22Rv1 (cell line): ENCODE measurements around the gene FOXO6.

Experiments used
- ZFX ChIP-seq: fragments of 450-650 bp; IDR thresholded peaks from 2 replicates; pipeline ENCODE4 v1.6.1; 2017; ENCODE audit warnings: antibody characterized with exemption, borderline replicate concordance
- TF ChIP-seq, protein P1 (sequence below): fragments of 450-650 bp; IDR thresholded peaks from 2 replicates; pipeline ENCODE4 v1.5.1; 2017; ENCODE audit warnings: mild to moderate bottlenecking

DNA sequence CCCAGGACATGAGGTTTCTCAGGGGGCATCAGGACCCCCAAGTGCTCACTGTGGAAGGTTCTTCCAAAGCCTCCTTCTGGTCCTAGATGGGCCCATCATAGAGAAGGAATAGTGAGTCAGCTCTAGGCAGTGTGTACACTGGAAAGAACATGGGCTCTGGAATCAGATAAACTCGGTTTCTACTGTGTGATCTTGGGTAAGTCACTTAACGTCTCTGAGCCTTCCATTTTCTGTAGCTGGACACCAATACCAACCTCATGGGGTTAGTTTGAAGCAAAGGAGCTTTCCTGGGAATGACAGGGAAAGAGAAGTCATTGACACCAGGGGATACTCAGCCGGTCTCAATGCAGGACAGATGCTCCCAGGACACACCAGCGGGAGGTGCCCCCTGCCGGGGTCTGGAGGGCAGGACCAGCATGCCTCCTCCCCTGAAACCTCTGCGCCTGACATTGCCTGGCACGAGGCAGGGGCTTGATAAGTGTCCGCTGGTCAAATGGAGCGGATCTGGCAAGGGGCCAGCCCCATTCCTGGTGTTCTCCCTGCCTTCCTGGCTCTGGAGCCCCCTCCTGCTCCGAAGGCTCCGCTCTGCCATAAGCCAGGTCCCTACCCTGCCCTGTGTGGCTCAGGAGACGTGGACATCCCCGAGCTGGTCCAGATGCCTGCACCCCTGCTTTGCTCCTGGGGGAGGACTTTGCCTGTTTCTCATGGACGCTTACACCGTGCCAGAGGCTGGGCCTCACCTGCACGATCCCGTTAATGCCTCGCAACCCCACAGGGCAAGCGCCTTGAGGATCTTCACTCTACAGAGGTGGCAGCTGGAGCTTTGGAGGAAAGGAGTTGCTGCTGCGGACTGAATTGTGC, 70.5 kb downstream of the FOXO6 start:
- TF ChIP-seq, protein P1, sequence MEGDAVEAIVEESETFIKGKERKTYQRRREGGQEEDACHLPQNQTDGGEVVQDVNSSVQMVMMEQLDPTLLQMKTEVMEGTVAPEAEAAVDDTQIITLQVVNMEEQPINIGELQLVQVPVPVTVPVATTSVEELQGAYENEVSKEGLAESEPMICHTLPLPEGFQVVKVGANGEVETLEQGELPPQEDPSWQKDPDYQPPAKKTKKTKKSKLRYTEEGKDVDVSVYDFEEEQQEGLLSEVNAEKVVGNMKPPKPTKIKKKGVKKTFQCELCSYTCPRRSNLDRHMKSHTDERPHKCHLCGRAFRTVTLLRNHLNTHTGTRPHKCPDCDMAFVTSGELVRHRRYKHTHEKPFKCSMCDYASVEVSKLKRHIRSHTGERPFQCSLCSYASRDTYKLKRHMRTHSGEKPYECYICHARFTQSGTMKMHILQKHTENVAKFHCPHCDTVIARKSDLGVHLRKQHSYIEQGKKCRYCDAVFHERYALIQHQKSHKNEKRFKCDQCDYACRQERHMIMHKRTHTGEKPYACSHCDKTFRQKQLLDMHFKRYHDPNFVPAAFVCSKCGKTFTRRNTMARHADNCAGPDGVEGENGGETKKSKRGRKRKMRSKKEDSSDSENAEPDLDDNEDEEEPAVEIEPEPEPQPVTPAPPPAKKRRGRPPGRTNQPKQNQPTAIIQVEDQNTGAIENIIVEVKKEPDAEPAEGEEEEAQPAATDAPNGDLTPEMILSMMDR: no peak
- TF ChIP-seq ZFX: no peak
